Fibroblast of skin of back (primary cell): ENCODE measurements around the gene ERF.

ENCODE experiments used
- DNase-seq: peaks from one replicate; pipeline ENCODE4 v3.0.0-alpha.2; 2013

ERF gene

DNA sequence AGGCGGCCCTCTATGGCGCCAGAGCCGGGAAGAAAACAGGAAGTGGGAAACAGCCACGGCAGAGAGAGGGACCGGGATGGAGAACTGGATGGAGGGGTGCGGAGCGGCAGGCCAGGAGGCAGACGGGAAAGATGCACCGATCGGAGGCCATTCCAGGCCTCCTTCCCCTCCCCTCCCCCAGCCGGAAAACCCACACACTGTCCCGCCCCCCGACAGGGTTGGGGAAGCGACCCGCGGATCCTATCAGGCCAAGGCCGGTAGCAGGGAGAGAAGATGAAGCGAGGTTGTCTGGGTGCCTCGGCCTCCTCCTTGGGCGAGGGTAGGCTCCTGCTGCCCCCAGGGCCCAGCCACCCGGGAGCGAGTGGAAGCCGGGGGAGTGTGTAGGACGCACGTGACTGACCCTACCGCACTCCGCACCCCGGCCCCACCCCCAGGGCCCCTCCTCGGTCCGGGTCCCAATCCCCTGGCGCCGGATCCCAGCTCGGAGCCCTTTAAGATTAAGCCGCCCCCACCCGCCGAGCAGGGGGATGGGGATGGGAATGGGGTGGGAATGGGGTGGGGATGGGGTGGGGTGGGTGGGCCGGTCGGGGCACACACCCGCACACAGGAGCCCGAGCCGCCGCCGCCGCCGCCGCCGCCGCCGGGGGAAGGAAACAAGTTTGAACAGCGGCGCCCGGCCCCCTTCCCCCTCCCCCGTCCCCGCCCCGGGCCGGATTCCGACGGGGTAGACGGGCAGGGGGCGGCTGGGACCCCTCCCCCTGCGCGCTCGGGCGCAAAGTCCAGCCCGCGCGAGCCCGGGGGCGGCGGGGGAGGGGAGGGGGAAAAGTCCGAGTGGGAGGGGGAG lies 1.5 kb downstream of the ERF start:
- DNase-seq, result peak; percentile 69

DNA sequence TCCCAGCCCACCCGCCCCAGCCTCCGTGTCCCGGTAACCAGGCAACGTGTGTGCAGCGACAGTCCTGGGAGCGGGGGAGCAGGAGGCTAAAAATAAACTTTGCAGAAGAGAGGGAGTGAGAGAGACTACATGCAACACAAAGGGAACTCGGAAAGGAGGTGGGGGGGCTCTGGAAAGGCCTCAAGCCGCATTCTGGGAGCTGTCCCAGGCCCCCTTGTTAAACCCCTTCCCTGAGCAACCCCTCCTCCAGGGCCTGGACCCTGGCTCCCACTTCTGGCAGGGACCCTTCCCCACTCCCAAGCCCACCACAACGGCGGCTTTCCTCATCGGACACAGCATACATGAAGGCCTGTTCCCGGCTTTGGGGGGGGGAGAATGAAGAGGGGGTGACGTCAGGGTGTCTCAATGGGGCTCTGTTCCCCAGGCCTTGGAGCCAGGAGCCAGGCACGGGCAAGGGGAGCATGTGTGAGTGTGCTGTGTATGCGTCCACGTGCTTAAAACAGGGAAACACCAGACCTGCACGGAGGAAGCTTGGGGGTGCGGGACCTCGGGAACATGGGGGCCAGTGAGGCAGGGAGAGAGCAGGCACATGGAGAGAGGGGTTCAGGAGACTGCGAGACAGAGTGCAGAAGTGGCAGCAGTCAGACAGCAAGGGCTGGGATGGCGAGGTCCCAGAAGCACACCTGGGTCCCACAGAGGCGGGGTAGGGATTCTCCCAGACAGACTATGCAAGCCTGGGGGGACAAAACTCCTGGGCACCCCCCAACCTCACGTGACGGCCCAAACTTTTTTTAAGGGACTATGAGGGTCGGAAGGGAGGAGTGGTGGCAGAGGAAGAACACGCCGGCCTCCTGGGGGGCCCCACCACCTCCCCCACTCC lies 2.3 kb downstream of the ERF start:
- DNase-seq, result no peak

DNA sequence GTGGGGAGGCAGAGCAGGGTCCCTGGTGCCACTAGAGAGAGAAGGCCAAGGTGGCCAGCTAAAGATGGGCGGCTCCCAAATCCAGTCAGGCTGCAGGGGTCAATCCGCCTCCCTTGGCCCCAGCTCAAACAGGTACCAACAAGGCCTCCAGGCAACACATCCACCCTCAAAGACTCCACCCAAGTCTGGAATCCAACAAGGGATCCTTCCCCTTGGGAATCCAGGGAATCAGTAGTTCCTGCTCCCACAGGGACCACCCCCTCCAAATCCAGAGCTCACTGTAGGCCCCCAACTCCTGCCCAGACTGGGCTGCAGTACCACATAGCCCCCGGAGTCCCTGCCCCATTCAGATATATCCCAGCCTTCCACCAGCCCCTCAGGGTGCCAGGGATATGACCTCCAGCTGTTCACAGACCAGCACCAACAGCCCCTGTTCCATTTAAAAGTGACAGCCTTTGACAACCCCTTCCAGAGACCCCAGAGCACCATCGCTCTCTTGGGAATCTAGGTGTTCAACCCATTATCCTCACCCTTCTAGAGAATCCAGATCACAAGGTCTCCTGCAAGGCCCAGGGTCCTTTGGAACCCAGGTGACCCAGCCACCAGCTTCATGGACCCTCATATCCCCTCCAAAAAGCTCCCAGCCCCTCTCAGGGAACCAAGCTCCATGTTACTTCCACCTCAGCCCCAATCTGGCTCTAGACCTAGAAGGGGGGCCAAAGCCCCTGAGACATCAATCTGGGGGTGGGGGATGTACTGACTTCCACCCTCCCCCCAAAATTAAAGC lies 3.2 kb downstream of the ERF start:
- DNase-seq, result no peak

DNA sequence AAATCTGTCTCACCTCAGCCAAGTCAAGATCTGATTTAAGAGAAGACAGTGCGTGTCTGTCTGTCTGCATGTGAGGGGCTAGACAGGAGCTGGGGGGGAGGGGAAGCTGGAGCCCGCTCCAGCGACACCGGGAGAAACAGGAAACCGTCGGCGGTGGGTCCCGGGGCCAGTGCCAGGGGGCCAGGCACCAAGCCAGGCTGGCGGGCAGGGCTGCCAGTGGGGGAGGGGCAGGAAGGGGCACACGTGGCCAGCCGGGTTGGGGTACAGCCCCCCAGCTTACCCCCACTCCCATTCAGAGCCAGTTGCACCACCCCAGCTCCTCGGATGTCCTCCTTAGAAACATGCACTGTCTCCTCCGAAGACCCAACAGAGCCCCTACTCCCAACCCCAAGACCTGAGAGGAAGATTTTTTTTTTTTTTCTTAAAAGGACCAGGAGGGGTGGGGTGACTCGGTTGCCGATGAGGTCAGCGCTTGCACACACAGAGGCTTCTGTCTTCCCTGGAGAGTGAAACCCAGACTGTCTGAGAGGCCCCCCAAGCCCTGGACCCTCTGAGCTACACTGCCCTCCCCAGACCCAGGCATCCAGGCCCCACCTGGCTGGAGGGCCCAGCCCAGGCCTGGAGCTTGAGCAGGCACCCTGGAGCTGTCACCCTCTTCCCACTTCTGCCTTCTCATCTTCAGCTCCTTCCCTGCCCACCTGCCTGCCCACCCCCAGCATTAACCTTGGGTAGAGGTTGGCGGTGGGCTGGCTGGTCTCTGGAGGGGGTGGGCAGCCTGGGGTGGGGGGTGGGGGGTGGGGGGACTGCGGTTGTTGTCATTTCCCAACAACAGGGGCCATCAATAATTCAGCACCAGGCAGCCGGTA lies 4.0 kb downstream of the ERF start:
- DNase-seq, result peak; percentile 58

DNA sequence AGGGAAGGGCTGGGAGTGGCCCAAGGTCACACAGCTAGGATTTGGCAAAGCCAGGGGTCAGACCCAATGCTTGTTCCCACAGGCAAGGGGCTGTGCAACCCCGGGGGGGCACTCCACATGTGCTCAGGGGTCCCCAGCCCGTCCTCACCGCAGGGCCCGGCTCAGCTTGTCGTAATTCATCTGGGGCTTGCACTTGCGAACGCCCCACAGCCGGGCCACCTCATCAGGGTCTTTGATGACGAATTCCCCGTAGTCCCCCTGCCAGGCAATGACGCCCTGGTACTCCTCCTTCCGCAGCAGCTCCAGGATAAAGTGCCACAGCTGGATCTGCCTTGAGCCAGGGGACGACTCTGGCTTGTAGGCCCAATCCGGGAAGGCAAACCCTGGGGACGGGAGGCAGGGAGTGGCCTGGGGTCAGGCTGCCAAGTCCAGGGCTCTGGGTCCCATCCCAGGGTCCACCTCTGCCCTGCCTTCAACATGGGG lies 4.7 kb downstream of the ERF start:
- DNase-seq, result no peak

DNA sequence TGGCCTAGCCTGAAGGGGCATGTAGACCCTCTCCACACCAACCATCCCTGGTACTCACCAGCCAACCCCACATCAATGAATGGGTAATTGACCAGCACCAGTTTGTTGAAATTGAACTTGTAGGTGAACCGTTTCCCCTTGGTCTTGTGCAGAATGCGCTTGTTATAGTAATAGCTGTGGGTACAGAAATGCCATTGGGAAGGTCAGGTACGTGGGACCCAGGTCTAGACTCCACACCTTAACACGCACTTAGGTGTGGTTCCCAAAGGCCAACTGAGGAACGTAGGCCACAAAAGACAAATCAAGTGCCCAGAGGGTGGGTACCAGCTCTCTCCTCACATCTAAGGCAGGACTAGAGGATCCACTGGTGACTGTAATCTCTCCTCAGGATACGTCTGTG lies 5.2 kb downstream of the ERF start:
- no peak for DNase-seq

DNA sequence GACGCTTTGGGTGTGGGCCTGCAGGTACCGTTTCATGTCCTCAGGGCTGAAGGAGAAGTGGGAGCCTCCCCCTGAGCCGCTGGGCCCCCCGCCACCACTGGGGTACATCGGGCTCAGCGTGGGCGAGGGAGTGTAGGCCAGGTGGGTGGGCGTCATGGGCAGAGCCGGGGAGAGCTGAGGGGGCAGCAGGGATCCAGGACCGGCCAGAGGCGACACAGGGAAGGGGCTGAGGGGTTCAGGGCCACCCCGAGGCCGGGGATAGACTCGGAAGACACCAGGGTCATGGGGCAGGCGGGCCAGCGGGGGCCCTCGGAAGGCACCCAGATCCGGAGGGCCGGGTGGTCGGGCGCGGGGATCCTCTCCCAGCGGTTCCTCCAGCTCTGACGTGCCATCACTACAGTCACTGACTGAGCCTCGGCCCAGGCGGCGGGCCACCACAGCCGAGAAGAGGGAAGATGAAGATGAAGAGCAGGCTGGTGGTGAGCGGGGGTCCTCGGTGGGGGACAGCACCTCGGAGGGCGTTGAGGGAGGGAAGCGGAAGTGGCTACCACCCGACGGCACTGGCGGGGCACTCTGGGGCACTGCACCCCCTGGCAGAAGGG lies 5.7 kb downstream of the ERF start:
- DNase-seq, result no peak

DNA sequence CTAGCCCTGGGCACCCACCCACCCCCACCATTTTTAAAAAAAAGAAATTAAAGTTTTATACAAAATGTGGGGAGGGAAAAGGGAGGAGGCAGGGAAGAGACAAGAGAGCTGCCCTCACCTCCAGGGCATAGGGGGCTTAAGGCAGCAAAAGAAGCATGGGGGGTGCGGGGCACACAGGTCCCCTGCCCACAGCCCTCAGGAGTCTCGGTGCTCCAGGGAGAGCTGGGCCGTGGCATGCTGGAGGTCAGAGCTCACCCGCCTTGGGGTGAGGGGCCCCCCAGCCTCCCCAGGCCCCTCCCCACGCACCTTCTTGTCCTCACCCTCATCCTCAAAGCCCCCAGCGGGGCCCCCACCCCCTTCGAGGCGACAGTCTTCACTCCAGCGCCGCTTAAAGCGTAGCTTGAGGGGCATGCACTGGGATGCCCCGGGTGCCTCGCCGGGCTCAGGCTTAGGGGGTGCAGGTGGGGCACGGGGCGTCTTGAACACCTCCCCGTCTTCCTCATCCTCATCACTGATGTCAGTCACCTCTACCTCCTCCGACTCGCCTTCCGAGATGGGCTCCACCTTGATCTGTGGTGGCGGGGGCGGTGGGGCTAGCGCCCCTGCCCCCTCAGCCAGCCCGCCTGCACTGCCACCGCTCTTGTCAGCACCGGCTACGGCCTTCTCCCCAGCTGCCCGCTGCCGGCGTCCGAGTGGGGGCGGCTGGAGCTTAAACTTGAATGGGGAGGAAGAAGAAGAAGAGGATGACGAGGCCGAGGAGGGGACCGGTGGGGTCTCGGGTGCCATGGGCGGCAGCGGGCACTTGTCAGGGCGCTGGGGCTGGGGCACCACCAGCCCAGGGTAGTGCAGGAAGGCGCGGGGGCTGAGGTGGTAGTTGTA lies 6.4 kb downstream of the ERF start:
- DNase-seq, result no peak

DNA sequence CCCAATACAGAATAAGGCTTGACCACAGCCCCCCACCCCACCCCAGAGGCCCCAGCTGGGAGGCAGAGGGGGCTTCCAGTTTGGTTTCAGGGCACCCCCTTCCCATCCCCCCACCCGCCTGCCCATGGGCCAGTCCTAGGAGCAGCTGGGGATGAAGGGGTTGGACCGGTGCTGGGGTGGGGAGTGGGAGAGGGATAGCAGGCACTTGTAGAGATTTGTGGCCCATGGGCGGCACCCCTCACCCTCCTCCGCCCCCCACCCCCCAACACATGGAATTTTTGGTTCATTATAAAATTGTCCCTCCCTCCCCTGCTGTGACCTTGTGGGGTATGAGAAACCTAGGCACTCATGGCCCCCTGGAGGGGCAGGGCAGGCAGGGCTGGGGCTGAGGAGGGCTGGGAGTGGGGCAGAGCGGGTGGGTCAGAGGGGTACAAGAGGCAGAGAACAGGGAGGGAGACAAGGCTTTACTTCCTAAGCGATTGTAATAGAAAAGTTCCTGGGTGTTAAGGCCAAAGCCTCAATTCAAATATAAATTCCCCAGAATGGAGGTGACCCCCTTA lies 7.2 kb downstream of the ERF start:
- no peak for DNase-seq

DNA sequence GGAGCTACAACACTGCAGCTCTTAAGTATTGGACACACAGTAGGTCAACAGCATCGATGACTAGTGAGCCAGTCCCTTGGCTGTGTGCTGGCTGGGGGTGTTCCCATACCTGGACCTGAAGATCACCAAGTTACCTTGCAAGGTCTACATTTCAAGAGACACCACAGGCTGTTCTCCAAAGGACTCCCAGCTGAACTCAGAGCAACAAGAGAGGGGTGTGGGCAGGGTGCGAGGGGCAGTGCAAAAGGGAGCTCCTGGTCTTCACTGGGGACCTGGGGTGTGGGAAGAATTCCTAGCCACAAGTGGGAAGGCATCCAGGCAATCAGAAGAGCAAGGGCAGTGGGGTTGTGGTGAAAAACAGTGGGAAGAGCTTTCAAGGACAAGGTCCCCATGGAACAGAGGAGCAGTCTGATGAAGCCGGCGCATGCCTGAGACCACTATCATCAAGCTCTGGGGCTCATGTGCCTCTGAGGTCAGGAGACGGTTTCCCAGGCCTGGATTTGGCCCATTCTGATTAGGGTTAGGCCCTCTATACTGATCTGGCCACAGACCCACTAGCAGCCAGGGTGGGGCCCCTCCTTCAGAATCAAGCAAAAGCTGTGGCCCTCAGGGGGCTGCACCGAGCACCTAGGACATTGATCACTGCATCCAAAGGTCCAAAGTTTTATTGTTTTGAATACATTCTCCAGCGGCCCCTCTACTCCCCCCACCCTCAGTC lies 7.8 kb downstream of the ERF start:
- peak; percentile 59 for DNase-seq

DNA sequence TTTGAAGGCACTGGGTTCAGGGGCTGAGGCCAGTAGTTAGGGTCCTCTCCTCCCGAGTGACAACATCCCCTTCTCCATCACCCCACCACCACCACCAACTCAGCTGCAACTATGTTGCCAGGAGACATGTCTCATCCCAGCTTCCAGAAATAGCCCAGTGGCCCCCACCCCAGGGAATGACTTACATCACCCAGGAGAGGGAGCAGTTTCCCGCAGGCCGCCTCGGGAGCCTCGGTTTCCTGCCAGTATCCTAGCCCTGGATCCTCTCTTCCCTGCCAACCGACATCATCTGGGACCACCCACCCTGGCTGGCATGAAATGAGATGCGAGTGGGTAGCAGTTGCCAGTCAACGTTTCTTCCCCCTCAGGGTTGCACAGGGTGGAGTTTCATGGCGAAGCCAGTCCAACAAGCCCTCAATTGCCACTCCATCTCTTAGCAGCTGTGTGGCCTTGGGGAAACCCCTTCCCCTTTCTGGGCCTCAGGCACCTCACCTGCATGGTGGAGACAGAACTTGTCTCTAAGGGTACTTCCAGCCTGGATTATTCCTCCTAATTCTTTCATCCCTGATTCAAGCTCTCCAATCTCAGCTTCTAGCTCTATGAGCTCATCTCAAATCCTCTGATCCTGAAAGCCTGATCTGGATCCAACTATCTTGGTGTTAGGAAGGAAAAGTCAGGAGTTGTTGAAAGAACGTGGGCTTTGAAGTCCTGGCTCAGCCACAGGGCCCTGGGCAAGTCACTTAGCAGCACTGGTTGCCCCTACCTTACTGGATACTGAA lies 8.6 kb downstream of the ERF start:
- peak; percentile 86 for DNase-seq

DNA sequence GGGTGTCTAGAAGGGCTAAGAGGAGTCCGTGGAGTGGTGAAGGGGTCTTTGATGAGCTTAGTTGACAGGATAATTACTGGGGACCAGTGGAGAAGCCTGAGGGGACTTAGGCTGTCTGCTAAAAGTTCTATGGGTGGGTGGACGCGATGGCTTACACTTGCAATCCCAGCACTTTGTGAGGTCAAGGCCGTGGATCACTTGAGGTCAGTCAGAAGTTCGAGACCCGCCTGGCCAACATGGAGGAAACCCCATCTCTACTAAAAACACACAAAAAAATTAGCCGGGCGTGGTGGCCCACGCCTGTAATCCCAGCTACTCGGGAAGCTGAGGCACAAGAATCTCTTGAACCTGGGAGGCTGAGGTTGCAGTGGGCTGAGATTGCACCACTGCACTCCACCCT lies 9.7 kb downstream of the ERF start:
- no peak for DNase-seq

DNA sequence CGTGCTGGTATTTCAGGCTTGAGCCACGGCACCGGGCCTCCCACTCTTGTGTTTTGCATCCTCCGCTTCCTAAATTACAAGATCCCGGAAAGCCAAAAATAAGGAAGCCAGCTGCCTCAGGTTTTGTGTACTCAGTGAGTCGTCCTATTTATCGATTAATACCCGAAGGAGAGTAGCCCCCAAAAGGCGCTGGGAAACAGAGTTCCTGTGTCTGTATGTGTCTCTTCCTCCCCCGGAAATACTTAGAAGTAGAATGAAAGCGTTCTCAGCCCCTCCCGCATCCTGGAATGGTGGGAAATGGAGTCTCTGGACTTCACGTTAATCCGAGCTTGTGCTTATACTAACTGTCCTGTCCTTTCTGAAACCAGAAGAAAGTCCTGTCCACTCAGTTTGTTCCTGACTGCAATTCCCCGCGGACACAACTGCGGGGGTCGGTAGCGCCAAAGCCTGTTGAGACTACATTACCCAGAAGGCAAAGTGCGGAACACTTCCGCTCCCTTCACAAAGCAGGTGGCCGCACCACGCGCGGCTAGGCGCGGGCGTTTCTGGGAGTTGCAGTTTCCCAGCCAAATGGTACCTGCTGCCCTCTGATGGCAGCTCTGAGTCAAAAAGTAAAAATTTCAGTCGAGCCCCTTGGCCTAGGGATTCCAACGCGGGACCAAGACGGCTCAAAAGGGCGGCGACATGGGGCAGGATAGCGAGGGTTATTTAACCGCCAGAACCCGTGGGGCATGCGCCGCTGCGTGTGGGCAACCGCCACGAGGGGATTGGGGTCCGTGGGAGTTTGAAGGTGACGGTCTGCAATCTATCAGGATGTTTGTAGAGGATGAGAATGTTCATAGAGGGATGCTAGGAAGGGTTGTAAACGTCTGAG lies 10.3 kb downstream of the ERF start:
- DNase-seq, result peak; percentile 95

DNA sequence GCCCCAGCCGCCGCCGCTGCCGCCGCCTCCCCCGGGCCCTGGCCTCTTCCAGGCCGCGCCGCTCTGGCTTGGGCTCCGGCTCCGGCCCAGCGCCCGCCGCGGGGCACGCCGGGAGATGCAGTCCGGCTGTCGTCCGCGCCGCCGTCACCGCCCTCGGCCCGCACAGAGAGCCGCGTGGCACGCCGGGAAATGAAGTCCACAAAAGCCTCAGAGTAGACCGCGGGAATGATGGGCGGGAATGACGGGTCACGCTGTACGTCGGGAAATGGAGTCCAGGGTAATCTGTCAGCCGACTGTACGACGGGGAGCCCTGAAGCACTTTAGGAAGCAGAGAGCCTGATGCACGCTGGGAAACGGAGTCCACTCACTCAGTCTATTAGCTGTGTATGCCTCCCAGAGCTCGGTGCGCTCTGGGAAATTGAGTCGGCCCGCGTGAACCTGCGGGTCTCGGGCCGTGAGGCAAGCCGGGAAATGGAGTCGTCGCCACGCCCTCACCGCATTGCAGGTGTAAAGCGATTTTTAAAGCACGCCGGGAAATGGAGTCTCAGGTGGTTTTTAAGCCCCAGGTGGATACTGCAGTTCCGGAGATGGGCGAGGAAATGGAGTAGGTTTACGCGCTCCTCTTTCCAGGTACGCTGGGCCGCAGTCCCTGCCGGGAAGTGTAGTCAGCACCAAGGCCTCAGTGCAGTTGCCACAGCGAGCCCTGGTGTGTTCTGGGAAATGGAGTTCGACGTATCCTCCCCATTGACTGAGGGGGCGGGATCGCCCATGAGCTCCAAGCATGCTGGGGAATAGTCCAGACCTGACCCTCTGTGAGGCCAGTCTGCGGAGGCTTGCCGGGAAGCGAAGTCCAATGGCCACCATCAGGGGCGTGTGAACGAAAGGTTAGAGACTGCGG lies 12.2 kb downstream of the ERF start, which contains the start of gene GSK3A:
Gene GSK3A (minus strand): TSS at position 91 of the 898 bp plus-strand sequence. CDS start 137 bp downstream, outside the sequence.
- DNase-seq, result peak; percentile 100

DNA sequence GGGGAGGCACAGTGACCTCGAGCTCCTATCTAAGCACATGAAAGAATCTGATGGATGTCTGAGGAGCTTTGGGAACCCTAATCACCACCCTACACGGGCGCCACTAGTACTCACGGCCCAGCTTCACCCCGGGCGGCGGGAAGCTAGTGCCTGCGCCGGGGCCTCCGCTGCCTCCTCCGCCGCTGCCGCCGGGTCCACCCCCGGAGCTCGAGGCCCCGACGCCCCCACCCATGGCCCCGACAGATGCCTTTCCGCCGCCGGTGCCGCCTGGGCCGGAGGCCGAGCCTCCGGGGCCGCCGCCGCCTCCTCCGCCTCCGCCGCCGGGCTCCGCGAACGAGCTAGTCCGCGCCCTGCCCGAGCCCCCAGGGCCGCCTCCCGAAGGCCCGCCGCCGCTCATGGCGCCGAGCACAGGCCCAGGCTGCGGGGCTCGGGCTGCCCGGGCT lies 12.8 kb downstream of the ERF start:
- no peak for DNase-seq

DNA sequence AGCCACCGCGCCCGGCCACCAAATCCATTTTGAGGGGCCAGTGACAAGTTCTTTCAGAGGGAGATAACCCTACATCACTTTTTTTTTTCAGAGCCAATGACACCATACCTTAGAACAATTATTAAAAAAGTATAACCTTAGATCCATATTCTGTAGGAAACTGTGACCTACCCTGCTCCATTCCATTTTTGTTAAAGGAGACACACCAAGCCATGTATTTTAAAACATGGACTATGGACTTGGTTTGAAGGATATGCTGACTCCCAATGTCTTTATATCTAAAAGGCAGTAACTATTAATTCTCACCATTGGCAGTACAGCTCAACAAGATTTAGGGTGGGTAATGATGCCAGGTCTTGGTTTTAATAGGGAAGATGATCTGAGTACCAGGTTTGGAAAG lies 13.6 kb downstream of the ERF start:
- no peak for DNase-seq
